GM23338 (cell line): ENCODE data around the gene ACY1. TPM values are rescaled to one million over a fixed set of nuclear protein-coding genes. Genes with fewer than 3 reads are reported as not detected.

Experiments used
- CREB1 ChIP-seq: fragments of 250-450 bp; sonication (Bioruptor Pico); IDR thresholded peaks from 2 replicates; pipeline ENCODE4 v1.5.0; 2020; ENCODE audit warnings: low read depth, mild to moderate bottlenecking, moderate library complexity
- EZH2 ChIP-seq: fragments of 200-600 bp; sonication (generic); IDR thresholded peaks from one replicate; pipeline ENCODE4 v1.8.0; 2017; ENCODE audit warnings: antibody characterized with exemption, mild to moderate bottlenecking, low read depth; ENCODE audit not compliant: unreplicated experiment
- EZH2phosphoT487 ChIP-seq: fragments of 200-600 bp; sonication (generic); IDR thresholded peaks from one replicate; pipeline ENCODE4 v1.8.1; 2018; ENCODE audit warnings: antibody characterized with exemption; ENCODE audit not compliant: unreplicated experiment
- JUNB ChIP-seq: IDR thresholded peaks from one replicate; pipeline ENCODE4 v1.6.1; 2016; ENCODE audit warnings: antibody characterized with exemption; ENCODE audit not compliant: unreplicated experiment
- NANOG ChIP-seq: IDR thresholded peaks from 2 replicates; pipeline ENCODE4 v1.6.1; 2016; ENCODE audit warnings: antibody characterized with exemption, borderline replicate concordance
- POLR2AphosphoS5 ChIP-seq: IDR thresholded peaks from 2 replicates; pipeline ENCODE4 v1.6.1; 2016; ENCODE audit warnings: antibody characterized with exemption, low read depth
- ZNF114 ChIP-seq: fragments of 250-450 bp; sonication (Bioruptor Pico); IDR thresholded peaks from 2 replicates; pipeline ENCODE4 v1.5.0; 2020; ENCODE audit warnings: mild to moderate bottlenecking, moderate library complexity
- ZNF331 ChIP-seq: fragments of 250-450 bp; sonication (Bioruptor Pico); IDR thresholded peaks from 2 replicates; pipeline ENCODE4 v1.5.0; 2020; ENCODE audit warnings: low read depth, mild to moderate bottlenecking, moderate library complexity
- polyA plus RNA-seq: library from polyadenylated mRNA; unstranded; fragments of >200 nt; fragmentation: Nextera tagmentation; extraction: Ambion mirVana; gene quantifications from 2 replicates; pipeline ENCODE4 v1.2.1, GENCODE V29; 2016
- total RNA-seq: library from RNA; depleted of rRNA; stranded (reverse); fragments of >200 nt; shearing (Covaris generic); gene quantifications from 2 replicates; pipeline ENCODE4 v1.2.3, GENCODE V29; 2014
- TF ChIP-seq, protein P1 (sequence below): IDR thresholded peaks from one replicate; pipeline ENCODE4 v1.6.1; 2018; ENCODE audit warnings: antibody characterized with exemption; ENCODE audit not compliant: unreplicated experiment
- TF ChIP-seq, protein P2 (sequence below), 2 experiments: fragments of 200-600 bp in 1 of 2; sonication (generic) in 1 of 2; conservative IDR thresholded peaks; 2 replicates each; pipeline versions ENCODE4 v1.5.1 to v1.6.1; 2016 to 2017; ENCODE audit warnings: antibody characterized with exemption in 2 of 2, low read depth in 2 of 2, mild to moderate bottlenecking in 2 of 2, moderate library complexity in 1 of 2
- TF ChIP-seq, protein P3 (sequence below): IDR thresholded peaks from 2 replicates; pipeline ENCODE4 v1.6.1; 2016; ENCODE audit warnings: antibody characterized with exemption

ACY1 gene
- total and polyA plus RNA-seq, 2 experiments from 2014 or later = 38.4 to 62.8 TPM

DNA sequence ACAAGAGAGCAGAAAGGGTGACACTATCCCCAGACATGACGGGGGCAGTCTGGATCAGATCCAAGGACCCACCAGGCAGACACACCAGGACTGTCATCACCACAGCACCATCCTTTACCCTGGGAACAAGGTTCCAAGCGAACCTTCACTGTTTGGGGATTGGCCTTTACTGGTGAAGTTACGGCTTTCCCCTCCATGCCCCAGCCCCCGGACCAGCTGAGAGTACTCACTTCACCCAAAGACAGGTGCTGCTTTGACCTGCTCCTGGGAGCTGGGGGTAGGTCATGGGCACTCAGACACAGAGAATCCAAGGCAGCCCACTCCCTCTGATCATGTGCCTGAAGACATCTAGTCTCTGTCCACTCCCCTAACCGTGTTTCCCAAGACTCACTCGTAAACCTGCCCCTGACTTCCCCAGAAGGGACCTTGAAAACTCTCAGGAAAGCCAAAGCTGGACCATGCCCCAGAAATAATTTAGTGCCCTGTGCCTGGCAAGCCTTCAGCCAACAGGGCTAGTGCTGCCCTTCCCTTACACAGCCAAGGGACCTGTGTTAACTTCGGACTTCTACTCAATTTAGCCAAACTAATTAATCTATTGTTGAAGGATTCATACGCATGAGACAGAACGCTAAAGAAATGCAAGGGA is 44.4 kb upstream of the ACY1 start (continued):
- no peak for TF ChIP-seq EZH2phosphoT487
- no peak for TF ChIP-seq EZH2
- no peak for TF ChIP-seq ZNF331 (CRISPR knock-in tag)
- TF ChIP-seq, protein P1, sequence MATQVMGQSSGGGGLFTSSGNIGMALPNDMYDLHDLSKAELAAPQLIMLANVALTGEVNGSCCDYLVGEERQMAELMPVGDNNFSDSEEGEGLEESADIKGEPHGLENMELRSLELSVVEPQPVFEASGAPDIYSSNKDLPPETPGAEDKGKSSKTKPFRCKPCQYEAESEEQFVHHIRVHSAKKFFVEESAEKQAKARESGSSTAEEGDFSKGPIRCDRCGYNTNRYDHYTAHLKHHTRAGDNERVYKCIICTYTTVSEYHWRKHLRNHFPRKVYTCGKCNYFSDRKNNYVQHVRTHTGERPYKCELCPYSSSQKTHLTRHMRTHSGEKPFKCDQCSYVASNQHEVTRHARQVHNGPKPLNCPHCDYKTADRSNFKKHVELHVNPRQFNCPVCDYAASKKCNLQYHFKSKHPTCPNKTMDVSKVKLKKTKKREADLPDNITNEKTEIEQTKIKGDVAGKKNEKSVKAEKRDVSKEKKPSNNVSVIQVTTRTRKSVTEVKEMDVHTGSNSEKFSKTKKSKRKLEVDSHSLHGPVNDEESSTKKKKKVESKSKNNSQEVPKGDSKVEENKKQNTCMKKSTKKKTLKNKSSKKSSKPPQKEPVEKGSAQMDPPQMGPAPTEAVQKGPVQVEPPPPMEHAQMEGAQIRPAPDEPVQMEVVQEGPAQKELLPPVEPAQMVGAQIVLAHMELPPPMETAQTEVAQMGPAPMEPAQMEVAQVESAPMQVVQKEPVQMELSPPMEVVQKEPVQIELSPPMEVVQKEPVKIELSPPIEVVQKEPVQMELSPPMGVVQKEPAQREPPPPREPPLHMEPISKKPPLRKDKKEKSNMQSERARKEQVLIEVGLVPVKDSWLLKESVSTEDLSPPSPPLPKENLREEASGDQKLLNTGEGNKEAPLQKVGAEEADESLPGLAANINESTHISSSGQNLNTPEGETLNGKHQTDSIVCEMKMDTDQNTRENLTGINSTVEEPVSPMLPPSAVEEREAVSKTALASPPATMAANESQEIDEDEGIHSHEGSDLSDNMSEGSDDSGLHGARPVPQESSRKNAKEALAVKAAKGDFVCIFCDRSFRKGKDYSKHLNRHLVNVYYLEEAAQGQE = no peak
- TF ChIP-seq, protein P2, sequence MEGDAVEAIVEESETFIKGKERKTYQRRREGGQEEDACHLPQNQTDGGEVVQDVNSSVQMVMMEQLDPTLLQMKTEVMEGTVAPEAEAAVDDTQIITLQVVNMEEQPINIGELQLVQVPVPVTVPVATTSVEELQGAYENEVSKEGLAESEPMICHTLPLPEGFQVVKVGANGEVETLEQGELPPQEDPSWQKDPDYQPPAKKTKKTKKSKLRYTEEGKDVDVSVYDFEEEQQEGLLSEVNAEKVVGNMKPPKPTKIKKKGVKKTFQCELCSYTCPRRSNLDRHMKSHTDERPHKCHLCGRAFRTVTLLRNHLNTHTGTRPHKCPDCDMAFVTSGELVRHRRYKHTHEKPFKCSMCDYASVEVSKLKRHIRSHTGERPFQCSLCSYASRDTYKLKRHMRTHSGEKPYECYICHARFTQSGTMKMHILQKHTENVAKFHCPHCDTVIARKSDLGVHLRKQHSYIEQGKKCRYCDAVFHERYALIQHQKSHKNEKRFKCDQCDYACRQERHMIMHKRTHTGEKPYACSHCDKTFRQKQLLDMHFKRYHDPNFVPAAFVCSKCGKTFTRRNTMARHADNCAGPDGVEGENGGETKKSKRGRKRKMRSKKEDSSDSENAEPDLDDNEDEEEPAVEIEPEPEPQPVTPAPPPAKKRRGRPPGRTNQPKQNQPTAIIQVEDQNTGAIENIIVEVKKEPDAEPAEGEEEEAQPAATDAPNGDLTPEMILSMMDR (conservative IDR thresholded peaks at IDR 0.05; ENCODE audit: low read depth in 2 of 2) = no peak
- no peak for TF ChIP-seq NANOG
- no peak for TF ChIP-seq ZNF114 (CRISPR knock-in tag)
- TF ChIP-seq POLR2AphosphoS5 = no peak
- no peak for TF ChIP-seq CREB1
- TF ChIP-seq, protein P3, sequence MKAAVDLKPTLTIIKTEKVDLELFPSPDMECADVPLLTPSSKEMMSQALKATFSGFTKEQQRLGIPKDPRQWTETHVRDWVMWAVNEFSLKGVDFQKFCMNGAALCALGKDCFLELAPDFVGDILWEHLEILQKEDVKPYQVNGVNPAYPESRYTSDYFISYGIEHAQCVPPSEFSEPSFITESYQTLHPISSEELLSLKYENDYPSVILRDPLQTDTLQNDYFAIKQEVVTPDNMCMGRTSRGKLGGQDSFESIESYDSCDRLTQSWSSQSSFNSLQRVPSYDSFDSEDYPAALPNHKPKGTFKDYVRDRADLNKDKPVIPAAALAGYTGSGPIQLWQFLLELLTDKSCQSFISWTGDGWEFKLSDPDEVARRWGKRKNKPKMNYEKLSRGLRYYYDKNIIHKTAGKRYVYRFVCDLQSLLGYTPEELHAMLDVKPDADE = no peak
- TF ChIP-seq JUNB = no peak
